ENCODE data around the gene FAM98C. TPM values are rescaled to one million over a fixed set of nuclear protein-coding genes. Genes with fewer than 3 reads are reported as not detected.

The FAM98C gene
- total and polyA plus RNA-seq, 2 donors (not counting 1 experiment from before 2014, with no cell fraction given) = 44.1 to 73.5 TPM

- WGBS (ENCODE audit: insufficient coverage) = 38% methylated on average over 59 of the region's 61 CpGs
- POLR2A ChIA-PET = interaction anchor here (2.5 kb wide), 1 partner anchor 12 kb away, joined by 11 read pairs; the partner anchor contains the start of gene PSMD8
Observed at GRCh38 chr19:38386300-38386970, 16.5 kb upstream of the FAM98C start.

More at GRCh38 chr19:38386300-38386970, 16.5 kb upstream of the FAM98C start:
- peaks cover 0 to 34% of the 10 kb centered on the region in 2 experiments for H3K36me3 ChIP-seq (replicated peaks in 1 of 2; ENCODE audit: control extremely low read depth in 1 of 2, control insufficient read depth in 1 of 2, extremely low read depth in 1 of 2, insufficient read depth in 2 of 2, low read length in 1 of 2)
- no peak overlapping the region for H3K27ac Mint-ChIP-seq
- TF ChIP-seq EZH2 (IDR thresholded peaks at IDR 0.05; ENCODE audit: borderline replicate concordance, insufficient read depth, low read depth, low read length, poor library complexity, severe bottlenecking) = no peak
- TF ChIP-seq CTCF (IDR thresholded peaks at IDR 0.05) = no peak
- H3K9ac ChIP-seq (ENCODE audit: low read length) = peak overlapping the region; percentile 69
- intact Hi-C loops (cut with micrococcal nuclease) = loop anchor here (2.0 to 5.0 kb wide), 2 partner anchors 16 to 231 kb away; partner anchors contain the start of genes EIF3K, FAM98C and MAP4K1
- peaks cover 0 to 49% (median 21%) of the 10 kb centered on the region in 4 experiments for H3K27me3 ChIP-seq (replicated peaks in 1 of 4; ENCODE audit: control extremely low read depth in 1 of 4, control insufficient read depth in 3 of 4, insufficient read depth in 4 of 4, low read length in 3 of 4)
- no peaks in the 10 kb centered on the region for H3K9me3 Mint-ChIP-seq (ENCODE audit: insufficient read depth)
- peaks cover 27% of the 10 kb centered on the region for H3K27me3 Mint-ChIP-seq
- peaks cover 36% of the 10 kb centered on the region in 2 donors for H3K4me1 ChIP-seq (ENCODE audit: control insufficient read depth in 2 of 2, insufficient read depth in 2 of 2, low read length in 2 of 2)
- CTCF ChIA-PET = interaction anchor here (2.3 kb wide), 1 partner anchor 17 kb away, joined by 20 read pairs; the partner anchor contains the start of gene FAM98C
- DNase-seq (peak; percentile 55), ATAC-seq (ENCODE audit: low read depth) (no peak)
- H2AFZ ChIP-seq (ENCODE audit: insufficient read depth, low read depth, low read length, poor library complexity, severe bottlenecking) = no peak overlapping the region
- peak overlapping the region; percentile 97 for H3K4me2 ChIP-seq (replicated peaks; ENCODE audit: low read depth, low read length, poor library complexity, severe bottlenecking)
- no peak overlapping the region for H3K27ac ChIP-seq (ENCODE audit: low read length in 2 of 2)
- no peaks in the 10 kb centered on the region for H3K79me2 ChIP-seq (ENCODE audit: control insufficient read depth, insufficient read depth, low read length)
- H3K4me3 Mint-ChIP-seq = peak overlapping the region; percentile 54
- peaks cover 31% of the 10 kb centered on the region for H3K4me1 Mint-ChIP-seq
- H4K20me1 ChIP-seq (ENCODE audit: control insufficient read depth, insufficient read depth, low read length, poor library complexity, severe bottlenecking) = peaks cover 57% of the 10 kb centered on the region
- peak overlapping the region in 4 of 5 experiments; percentile 40 to 77 (median 48) for H3K4me3 ChIP-seq (ENCODE audit: control extremely low read depth in 1 of 5, extremely low read depth in 1 of 5, insufficient read depth in 1 of 5, low read depth in 2 of 5, low read length in 4 of 5)
- peaks cover 0 to 30% (median 0%) of the 10 kb centered on the region in 3 donors for H3K9me3 ChIP-seq (ENCODE audit: control extremely low read depth in 1 of 3, control insufficient read depth in 2 of 3, insufficient read depth in 1 of 3, low read length in 2 of 3)

Measured in B cell (primary cell).